Fibroblast of gingiva (primary cell): ENCODE data around the gene TLE4.

Experiments used
- DNase-seq: peaks from one replicate; pipeline ENCODE4 v3.0.0-alpha.2; 2011; ENCODE audit warnings: low read depth

TLE4 gene

GRCh38 chr9:79664375-79664831 is 92.6 kb downstream of the TLE4 start:
- DNase-seq: no peak

GRCh38 chr9:79665369-79665768 is 93.6 kb downstream of the TLE4 start:
- no peak for DNase-seq

GRCh38 chr9:79665931-79666330 is 94.2 kb downstream of the TLE4 start:
- no peak for DNase-seq

- DNase-seq: no peak
These were observed 95.4 kb downstream of the TLE4 start for GRCh38 chr9:79667120-79667519.

GRCh38 chr9:79667817-79668436 is 96.2 kb downstream of the TLE4 start:
- DNase-seq: no peak

- DNase-seq: no peak
These were observed 97.2 kb downstream of the TLE4 start for GRCh38 chr9:79668956-79669355.

- DNase-seq: peak; percentile 23
These were observed 98.7 kb downstream of the TLE4 start for GRCh38 chr9:79670269-79670961.

GRCh38 chr9:79671558-79671957 is 99.8 kb downstream of the TLE4 start:
- no peak for DNase-seq

- DNase-seq: no peak
These were observed 100.5 kb downstream of the TLE4 start for GRCh38 chr9:79672236-79672635.

- DNase-seq: no peak
These were observed 101.1 kb downstream of the TLE4 start for GRCh38 chr9:79672891-79673290.

- no peak for DNase-seq
These were observed 101.8 kb downstream of the TLE4 start for GRCh38 chr9:79673614-79674013.

- DNase-seq: no peak
These were observed 102.5 kb downstream of the TLE4 start for GRCh38 chr9:79674052-79674777.

GRCh38 chr9:79681576-79681975 is 109.8 kb downstream of the TLE4 start:
- no peak for DNase-seq

- DNase-seq: no peak
These were observed 110.4 kb downstream of the TLE4 start for GRCh38 chr9:79682076-79682736.

GRCh38 chr9:79684059-79684458 is 112.3 kb downstream of the TLE4 start:
- no peak for DNase-seq

- peak; percentile 77 for DNase-seq
These were observed 113.2 kb downstream of the TLE4 start for GRCh38 chr9:79684711-79685575.

- DNase-seq: peak; percentile 41
These were observed 113.8 kb downstream of the TLE4 start for GRCh38 chr9:79685577-79685976.

- DNase-seq: peak; percentile 97
These were observed 114.8 kb downstream of the TLE4 start for GRCh38 chr9:79686381-79687130.

GRCh38 chr9:79687131-79687447 is 115.3 kb downstream of the TLE4 start:
- peak; percentile 76 for DNase-seq

GRCh38 chr9:79688363-79688762 is 116.6 kb downstream of the TLE4 start:
- DNase-seq: no peak

- DNase-seq: no peak
These were observed 117.8 kb downstream of the TLE4 start for GRCh38 chr9:79689576-79689975.
